OCI-LY1 (cell line): ENCODE data around the gene GFM1.

ENCODE experiments used
- EZH2 ChIP-seq: fragments of 200-600 bp; sonication (generic), shearing (Covaris generic); IDR thresholded peaks from 2 replicates; pipeline ENCODE4 v1.8.0; 2017; ENCODE audit warnings: borderline replicate concordance, mixed run types, mild to moderate bottlenecking, antibody characterized with exemption, low read length, moderate library complexity, mixed read lengths
- TF ChIP-seq, protein P1 (sequence below): fragments of 200-600 bp; sonication (generic), shearing (Covaris generic); IDR thresholded peaks from 2 replicates; pipeline ENCODE4 v1.5.1; 2017; ENCODE audit warnings: mild to moderate bottlenecking, antibody characterized with exemption, low read length, moderate library complexity, mixed read lengths

DNA sequence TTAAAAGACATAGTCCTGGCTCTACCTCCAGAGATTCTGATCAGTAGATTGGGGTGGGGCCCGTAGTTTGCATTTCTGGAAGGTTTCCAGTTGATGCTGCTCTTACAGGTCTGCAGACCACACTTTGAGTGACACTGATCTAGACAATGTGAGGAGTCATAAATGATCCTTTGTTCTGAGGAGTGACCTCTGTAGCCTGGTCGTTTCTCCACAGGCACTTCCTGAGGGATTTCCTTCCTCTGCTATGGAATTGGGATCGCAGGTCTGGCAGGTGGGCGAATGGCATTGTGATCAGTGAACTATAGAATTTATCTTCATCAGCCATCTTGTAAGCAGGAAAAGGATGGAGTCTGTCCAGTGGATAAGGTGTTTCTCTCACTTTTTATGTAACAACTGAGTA is 5.5 kb downstream of the GFM1 start:
- TF ChIP-seq, protein P1, sequence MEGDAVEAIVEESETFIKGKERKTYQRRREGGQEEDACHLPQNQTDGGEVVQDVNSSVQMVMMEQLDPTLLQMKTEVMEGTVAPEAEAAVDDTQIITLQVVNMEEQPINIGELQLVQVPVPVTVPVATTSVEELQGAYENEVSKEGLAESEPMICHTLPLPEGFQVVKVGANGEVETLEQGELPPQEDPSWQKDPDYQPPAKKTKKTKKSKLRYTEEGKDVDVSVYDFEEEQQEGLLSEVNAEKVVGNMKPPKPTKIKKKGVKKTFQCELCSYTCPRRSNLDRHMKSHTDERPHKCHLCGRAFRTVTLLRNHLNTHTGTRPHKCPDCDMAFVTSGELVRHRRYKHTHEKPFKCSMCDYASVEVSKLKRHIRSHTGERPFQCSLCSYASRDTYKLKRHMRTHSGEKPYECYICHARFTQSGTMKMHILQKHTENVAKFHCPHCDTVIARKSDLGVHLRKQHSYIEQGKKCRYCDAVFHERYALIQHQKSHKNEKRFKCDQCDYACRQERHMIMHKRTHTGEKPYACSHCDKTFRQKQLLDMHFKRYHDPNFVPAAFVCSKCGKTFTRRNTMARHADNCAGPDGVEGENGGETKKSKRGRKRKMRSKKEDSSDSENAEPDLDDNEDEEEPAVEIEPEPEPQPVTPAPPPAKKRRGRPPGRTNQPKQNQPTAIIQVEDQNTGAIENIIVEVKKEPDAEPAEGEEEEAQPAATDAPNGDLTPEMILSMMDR = no peak
- TF ChIP-seq EZH2 = no peak
